Effector memory CD4-positive, alpha-beta T cell (primary cell): ENCODE results near the gene SLC39A11.

ENCODE experiments used
- DNase-seq, 3 donors: peaks; one replicate each; pipeline ENCODE4 v3.0.0-alpha.2; 2020
- H3K27ac ChIP-seq: 2 replicates; pipeline ENCODE4 v1.7.0; 2013; ENCODE audit warnings: mild to moderate bottlenecking, low read length, moderate library complexity; ENCODE audit not compliant: insufficient read depth, poor library complexity, severe bottlenecking
- H3K27me3 ChIP-seq: replicated peaks from 2 replicates; pipeline ENCODE4 v1.7.0; 2013; ENCODE audit warnings: mild to moderate bottlenecking, low read length; ENCODE audit not compliant: insufficient read depth, control insufficient read depth, poor library complexity, severe bottlenecking
- H3K36me3 ChIP-seq: 2 replicates; pipeline ENCODE4 v1.7.0; 2013; ENCODE audit warnings: mild to moderate bottlenecking, low read length, moderate library complexity; ENCODE audit not compliant: control insufficient read depth, insufficient read depth
- H3K4me1 ChIP-seq: 2 replicates; pipeline ENCODE4 v1.7.0; 2013; ENCODE audit warnings: low read length, mild to moderate bottlenecking; ENCODE audit not compliant: control insufficient read depth, insufficient read depth, poor library complexity, severe bottlenecking
- H3K4me3 ChIP-seq: 2 replicates; pipeline ENCODE4 v1.7.0; 2013; ENCODE audit warnings: low read length, low read depth, mild to moderate bottlenecking; ENCODE audit not compliant: insufficient read depth, poor library complexity, severe bottlenecking
- H3K9me3 ChIP-seq: 2 replicates; pipeline ENCODE4 v1.7.0; 2013; ENCODE audit warnings: mild to moderate bottlenecking, low read length, moderate library complexity; ENCODE audit not compliant: control insufficient read depth

The SLC39A11 gene

DNA sequence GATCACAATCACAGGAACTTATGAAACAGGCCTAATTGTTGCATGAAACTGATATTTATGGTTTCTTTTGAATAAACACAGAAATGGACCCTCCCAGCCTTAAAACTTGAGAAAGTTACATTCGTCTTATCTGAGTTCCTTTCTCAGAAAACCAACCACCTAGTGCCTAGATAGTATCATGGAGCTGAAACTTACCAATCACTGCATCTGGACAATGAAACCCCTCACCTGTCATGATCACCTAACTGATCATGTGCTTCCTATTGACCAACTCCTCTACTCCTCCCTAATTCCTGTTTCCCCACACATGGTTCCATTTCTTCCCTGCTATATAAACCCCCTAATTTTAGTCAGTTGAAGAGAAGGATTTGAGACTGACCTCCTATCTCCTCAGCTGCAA is 216.1 kb downstream of the SLC39A11 start:
- Histone ChIP-seq H3K4me1 (no peaks in the 10 kb centered on the region), H3K27ac (no peak overlapping the region), H3K36me3 (no peaks in the 10 kb centered on the region), H3K9me3 (no peaks in the 10 kb centered on the region), H3K4me3 (no peak overlapping the region), H3K27me3 (no peaks in the 10 kb centered on the region)
- DNase-seq: no peak

GRCh38 chr17:72875361-72875760 is 217.1 kb downstream of the SLC39A11 start:
- Histone ChIP-seq H3K27ac (no peak overlapping the region), H3K9me3 (no peaks in the 10 kb centered on the region), H3K4me3 (no peak overlapping the region), H3K36me3 (no peaks in the 10 kb centered on the region), H3K4me1 (no peaks in the 10 kb centered on the region), H3K27me3 (no peaks in the 10 kb centered on the region)
- no peak for DNase-seq

DNA sequence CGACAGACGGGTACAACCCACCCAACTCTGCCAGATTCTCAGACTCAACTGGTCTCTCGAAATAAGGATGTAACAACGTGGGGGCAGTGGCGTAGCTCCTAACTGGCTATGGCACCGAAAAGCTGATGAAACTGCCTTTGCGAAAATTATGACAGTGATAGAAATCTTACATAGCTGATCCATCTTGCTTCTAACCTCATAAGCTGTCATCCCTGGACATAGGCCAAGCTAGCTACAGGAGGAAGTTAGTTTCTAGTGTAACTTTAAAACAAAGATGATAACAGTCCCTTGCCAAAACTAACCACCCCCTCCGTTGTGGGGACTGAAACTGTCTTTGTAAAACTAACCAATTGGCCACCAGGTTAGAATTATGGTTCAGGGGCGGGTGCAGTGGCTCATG is 220.1 kb downstream of the SLC39A11 start:
- no peak for DNase-seq
- no peaks in the 10 kb centered on the region for H3K9me3 ChIP-seq

GRCh38 chr17:72870367-72870985 is 222.0 kb downstream of the SLC39A11 start:
- no peak for DNase-seq
- Histone ChIP-seq H3K36me3 (no peaks in the 10 kb centered on the region), H3K9me3 (no peaks in the 10 kb centered on the region), H3K27ac (no peak overlapping the region), H3K27me3 (no peaks in the 10 kb centered on the region), H3K4me1 (no peaks in the 10 kb centered on the region), H3K4me3 (no peak overlapping the region)

More for the DNA sequence above, 220.1 kb downstream of the SLC39A11 start:
- Histone ChIP-seq H3K36me3 (no peaks in the 10 kb centered on the region), H3K4me3 (no peak overlapping the region), H3K27me3 (no peaks in the 10 kb centered on the region), H3K4me1 (no peaks in the 10 kb centered on the region), H3K27ac (no peak overlapping the region)

- H3K9me3 ChIP-seq: no peaks in the 10 kb centered on the region
- no peaks in the 10 kb centered on the region for H3K36me3 ChIP-seq
- H3K27me3 ChIP-seq: no peaks in the 10 kb centered on the region
- no peak overlapping the region for H3K4me3 ChIP-seq
- H3K4me1 ChIP-seq: no peaks in the 10 kb centered on the region
- H3K27ac ChIP-seq: no peak overlapping the region
- no peak for DNase-seq
Observed at GRCh38 chr17:72869630-72870029, 222.9 kb downstream of the SLC39A11 start.

GRCh38 chr17:72865954-72866353 is 226.5 kb downstream of the SLC39A11 start:
- Histone ChIP-seq H3K36me3 (no peaks in the 10 kb centered on the region), H3K4me1 (no peaks in the 10 kb centered on the region), H3K27me3 (no peaks in the 10 kb centered on the region), H3K4me3 (no peak overlapping the region), H3K9me3 (no peaks in the 10 kb centered on the region), H3K27ac (no peak overlapping the region)
- no peak for DNase-seq

- H3K27ac ChIP-seq: no peak overlapping the region
- no peak for DNase-seq
- H3K9me3 ChIP-seq: no peaks in the 10 kb centered on the region
- H3K4me1 ChIP-seq: no peaks in the 10 kb centered on the region
- no peak overlapping the region for H3K4me3 ChIP-seq
- no peaks in the 10 kb centered on the region for H3K27me3 ChIP-seq
- no peaks in the 10 kb centered on the region for H3K36me3 ChIP-seq
Observed at GRCh38 chr17:72863526-72864211, 228.8 kb downstream of the SLC39A11 start.

DNA sequence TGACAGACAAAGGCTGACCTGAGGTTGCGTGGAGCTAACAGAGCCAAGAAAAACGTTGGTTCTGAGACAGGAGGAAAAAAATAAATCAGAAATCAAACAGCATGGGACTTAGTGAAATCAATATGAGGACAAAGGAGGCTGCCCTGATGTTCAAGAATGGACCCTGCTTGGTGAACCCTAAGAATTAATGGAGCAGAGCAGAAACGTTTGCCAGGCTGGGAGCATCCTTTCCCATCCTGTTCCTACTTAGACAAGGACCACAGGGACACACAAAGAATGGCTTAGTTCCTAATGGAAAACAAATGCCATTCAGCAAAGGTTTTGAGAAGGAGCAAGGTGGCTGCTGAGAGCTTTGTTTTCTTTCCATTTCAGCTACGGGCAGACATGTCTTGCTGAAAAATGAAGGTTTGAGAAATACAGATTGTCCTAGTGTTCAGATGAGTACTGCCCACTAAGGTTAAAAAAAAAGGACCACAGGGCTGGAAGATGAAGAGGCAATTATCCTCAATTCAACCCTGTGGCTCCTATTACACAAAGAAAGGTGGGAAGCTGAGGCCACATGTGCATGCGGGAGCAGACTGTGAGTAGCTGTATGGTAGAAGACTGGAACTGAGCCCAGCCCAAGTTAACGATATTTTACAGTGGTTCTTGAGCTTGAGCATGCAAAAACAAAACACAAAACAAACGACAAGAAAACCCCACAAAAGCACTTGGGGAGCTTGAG is 230.1 kb downstream of the SLC39A11 start:
- H3K4me1 ChIP-seq: no peaks in the 10 kb centered on the region
- no peaks in the 10 kb centered on the region for H3K36me3 ChIP-seq
- no peaks in the 10 kb centered on the region for H3K27me3 ChIP-seq
- no peak overlapping the region for H3K4me3 ChIP-seq
- no peak for DNase-seq
- H3K9me3 ChIP-seq: no peaks in the 10 kb centered on the region
- H3K27ac ChIP-seq: no peak overlapping the region

DNA sequence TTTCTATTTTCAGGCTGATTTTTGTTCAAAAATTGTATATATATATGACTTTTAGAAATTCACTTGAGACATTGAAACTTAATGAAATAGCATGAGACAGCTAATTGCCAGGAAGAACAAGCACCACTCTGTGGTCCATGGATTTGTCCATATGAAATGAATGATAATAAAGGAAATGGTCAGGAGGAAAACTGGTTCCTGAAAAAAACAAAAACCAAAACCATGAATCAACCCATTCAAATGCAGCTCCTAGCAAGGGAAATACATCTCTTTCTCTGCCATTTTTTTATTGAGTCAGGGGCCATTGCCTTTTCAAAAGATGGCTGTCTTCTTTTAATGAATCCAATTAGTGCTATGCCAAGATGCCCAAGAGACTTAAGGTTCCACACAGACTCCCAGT is 230.7 kb downstream of the SLC39A11 start:
- Histone ChIP-seq H3K4me1 (no peaks in the 10 kb centered on the region), H3K27me3 (no peaks in the 10 kb centered on the region), H3K9me3 (no peaks in the 10 kb centered on the region), H3K36me3 (no peaks in the 10 kb centered on the region), H3K27ac (no peak overlapping the region), H3K4me3 (no peak overlapping the region)
- DNase-seq: no peak

DNA sequence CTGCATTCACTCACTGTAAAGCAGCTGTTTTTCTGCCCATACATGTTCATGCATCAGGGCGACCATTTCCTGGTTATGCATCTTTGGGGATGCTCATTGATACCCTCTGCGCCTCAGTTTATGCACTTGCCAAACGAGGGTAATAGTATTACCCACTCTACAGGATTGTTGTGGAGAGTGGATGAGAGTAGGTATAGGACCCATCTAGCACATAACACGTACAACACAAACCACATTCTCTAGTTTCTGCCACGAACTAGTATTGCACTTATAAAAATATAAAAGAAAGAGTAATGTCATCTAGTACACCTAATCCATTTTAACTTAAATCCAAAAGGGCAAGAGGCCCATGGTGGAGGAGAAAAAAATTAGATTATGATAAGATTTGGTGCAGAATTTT is 231.7 kb downstream of the SLC39A11 start:
- H3K27me3 ChIP-seq: no peaks in the 10 kb centered on the region
- no peaks in the 10 kb centered on the region for H3K36me3 ChIP-seq
- H3K9me3 ChIP-seq: no peaks in the 10 kb centered on the region
- H3K27ac ChIP-seq: no peak overlapping the region
- no peak for DNase-seq
- H3K4me1 ChIP-seq: no peaks in the 10 kb centered on the region
- H3K4me3 ChIP-seq: no peak overlapping the region
